Nephron progenitor cell (in vitro differentiated cells): ENCODE measurements around the gene MRPS7.
"Not testable (repeated sequence)": the region's sequence is repeated elsewhere in the genome, so short reads cannot be mapped to it uniquely, and the experiment has no call there.

Experiments
- DNase-seq: peaks from one replicate; pipeline ENCODE4 v3.0.0; 2021
- H3K27ac Mint-ChIP-seq: 2 replicates; pipeline ENCODE4 v1.8.0; 2021; ENCODE audit warnings: mild to moderate bottlenecking, moderate library complexity, mixed read lengths
- H3K27me3 Mint-ChIP-seq: 2 replicates; pipeline ENCODE4 v1.8.0; 2021; ENCODE audit warnings: mild to moderate bottlenecking, low read depth, mixed read lengths; ENCODE audit not compliant: poor library complexity
- H3K36me3 Mint-ChIP-seq: 2 replicates; pipeline ENCODE4 v1.8.0; 2021; ENCODE audit warnings: low read depth, mixed read lengths
- H3K4me1 Mint-ChIP-seq: 2 replicates; pipeline ENCODE4 v1.8.0; 2021; ENCODE audit warnings: mixed read lengths
- H3K4me3 Mint-ChIP-seq: 2 replicates; pipeline ENCODE4 v1.8.0; 2021; ENCODE audit warnings: mild to moderate bottlenecking, moderate library complexity, mixed read lengths
- H3K9me3 Mint-ChIP-seq: 2 replicates; pipeline ENCODE4 v1.8.0; 2021; ENCODE audit warnings: mild to moderate bottlenecking, moderate library complexity, mixed read lengths
- TF ChIP-seq, protein P1 (sequence below): fragments of 200-600 bp; sonication (generic); IDR thresholded peaks from 2 replicates; pipeline ENCODE4 v1.5.0; 2021; ENCODE audit warnings: antibody characterized with exemption

The MRPS7 gene

DNA sequence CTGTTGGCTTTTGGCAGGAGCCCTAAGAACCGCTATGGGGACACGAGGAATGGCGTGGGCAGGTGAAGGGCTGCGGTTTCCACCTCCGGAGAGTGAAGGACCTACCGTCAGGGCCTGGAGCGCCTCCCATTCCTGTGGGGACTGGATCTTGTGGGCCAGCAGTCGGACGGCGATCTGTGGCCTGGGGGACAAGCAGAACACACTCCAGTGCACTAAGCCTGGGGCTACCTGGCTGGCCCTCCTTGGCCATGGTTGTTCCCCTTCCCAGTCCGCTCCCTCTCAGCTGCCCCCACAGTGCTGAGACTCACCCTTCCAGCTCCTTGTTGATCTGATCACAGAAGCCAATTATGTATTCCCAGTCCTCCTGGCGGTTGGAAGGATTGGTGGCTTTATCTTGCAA, 15.3 kb upstream of the MRPS7 start:
- Mint-ChIP-seq H3K4me3 (no peak overlapping the region), H3K27me3 (peaks cover 7% of the 10 kb centered on the region), H3K9me3 (no peaks in the 10 kb centered on the region), H3K4me1 (peaks cover 10% of the 10 kb centered on the region), H3K27ac (no peak overlapping the region), H3K36me3 (peaks cover 29% of the 10 kb centered on the region)
- DNase-seq: no peak
- TF ChIP-seq, protein P1, sequence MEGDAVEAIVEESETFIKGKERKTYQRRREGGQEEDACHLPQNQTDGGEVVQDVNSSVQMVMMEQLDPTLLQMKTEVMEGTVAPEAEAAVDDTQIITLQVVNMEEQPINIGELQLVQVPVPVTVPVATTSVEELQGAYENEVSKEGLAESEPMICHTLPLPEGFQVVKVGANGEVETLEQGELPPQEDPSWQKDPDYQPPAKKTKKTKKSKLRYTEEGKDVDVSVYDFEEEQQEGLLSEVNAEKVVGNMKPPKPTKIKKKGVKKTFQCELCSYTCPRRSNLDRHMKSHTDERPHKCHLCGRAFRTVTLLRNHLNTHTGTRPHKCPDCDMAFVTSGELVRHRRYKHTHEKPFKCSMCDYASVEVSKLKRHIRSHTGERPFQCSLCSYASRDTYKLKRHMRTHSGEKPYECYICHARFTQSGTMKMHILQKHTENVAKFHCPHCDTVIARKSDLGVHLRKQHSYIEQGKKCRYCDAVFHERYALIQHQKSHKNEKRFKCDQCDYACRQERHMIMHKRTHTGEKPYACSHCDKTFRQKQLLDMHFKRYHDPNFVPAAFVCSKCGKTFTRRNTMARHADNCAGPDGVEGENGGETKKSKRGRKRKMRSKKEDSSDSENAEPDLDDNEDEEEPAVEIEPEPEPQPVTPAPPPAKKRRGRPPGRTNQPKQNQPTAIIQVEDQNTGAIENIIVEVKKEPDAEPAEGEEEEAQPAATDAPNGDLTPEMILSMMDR: no peak

DNA sequence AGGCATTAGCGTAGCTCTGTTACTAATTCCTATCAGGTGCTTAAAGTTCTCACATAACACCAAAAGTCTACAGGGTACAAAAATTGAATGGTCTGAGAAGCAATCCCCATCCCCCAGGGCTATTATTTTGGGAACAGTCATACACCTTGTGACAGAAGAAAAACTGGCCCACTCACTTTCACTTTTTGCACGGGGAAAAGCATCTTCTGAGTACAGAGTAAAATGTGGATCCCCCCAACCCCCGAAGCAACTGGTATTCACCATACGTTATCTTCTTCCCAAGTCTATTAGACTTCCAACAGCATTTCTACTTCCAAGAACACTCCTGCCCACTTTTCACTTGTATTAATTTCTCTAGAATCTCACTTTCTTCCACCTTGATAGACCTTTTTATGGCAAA, 12.1 kb upstream of the MRPS7 start:
- no peak overlapping the region for H3K4me3 Mint-ChIP-seq
- no peaks in the 10 kb centered on the region for H3K9me3 Mint-ChIP-seq
- H3K4me1 Mint-ChIP-seq: peaks cover 10% of the 10 kb centered on the region
- DNase-seq: no peak
- H3K27me3 Mint-ChIP-seq: peaks cover 9% of the 10 kb centered on the region
- peaks cover 17% of the 10 kb centered on the region for H3K36me3 Mint-ChIP-seq
- TF ChIP-seq, protein P1: no peak
- H3K27ac Mint-ChIP-seq: peak overlapping the region; percentile 5

DNA sequence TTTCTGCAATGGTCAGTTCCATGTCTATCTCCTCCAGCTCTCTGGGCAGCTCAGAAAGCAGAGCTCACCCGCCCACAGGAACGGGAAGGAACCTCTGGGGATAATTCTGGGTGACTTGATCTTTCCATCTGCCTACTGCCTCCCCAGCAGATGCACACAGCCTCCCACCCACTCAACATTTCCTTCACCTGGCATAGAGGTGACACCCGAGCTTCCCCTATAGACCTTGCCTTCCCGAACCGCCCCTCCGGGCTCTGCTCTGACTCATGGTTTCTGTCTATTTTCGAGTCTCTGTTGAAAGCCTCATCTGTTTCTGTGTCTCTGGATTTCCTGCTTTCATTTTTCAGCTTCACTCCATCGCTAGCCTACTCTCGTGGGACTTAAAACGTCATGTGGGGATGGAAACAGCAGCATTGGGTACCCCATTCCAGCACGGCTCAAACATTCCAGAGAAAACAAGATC, 11.6 kb upstream of the MRPS7 start:
- Mint-ChIP-seq H3K4me1 (peaks cover 10% of the 10 kb centered on the region), H3K27me3 (peaks cover 9% of the 10 kb centered on the region), H3K9me3 (no peaks in the 10 kb centered on the region), H3K4me3 (no peak overlapping the region), H3K36me3 (peaks cover 16% of the 10 kb centered on the region), H3K27ac (peak overlapping the region; percentile 5)
- TF ChIP-seq, protein P1: no peak
- DNase-seq: no peak

DNA sequence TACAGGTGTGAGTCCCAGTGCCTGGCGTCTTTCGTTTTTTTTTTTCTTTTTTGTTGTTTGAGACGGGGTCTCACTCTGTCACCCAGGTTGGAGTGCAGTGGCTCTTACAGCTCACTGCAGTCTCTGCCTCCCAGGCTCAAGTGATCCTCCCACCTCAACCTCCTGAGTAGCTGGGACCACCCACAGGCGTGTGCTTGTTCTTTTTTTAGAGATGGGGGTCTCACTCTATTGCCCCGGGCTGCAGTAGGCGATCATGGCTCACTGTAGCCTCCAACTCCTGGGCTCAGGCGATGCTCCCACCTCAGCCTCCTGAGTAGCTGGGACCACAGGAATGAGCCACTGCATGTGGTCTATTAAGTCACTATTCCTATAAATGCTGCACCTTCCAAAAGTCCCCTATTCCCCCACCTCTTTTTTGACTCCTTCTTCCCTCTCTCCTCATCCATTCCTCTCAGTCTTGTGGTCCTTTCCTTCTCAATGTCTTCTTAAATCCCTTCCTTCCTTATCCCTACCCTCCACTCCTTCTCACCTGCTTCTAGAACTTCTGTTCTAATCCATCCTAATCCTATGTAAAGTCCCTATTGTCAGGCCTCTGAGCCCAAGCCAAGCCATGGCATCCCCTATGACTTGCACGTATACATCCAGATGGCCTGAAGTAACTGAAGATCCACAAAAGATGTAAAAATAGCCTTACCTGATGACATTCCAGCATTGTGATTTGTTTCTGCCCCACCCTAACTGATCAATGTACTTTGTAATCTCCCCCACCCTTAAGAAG, 9.5 kb upstream of the MRPS7 start:
- no peaks in the 10 kb centered on the region for H3K9me3 Mint-ChIP-seq
- H3K36me3 Mint-ChIP-seq: no peaks in the 10 kb centered on the region
- H3K4me1 Mint-ChIP-seq: peaks cover 13% of the 10 kb centered on the region
- no peak overlapping the region for H3K27ac Mint-ChIP-seq
- peaks cover 9% of the 10 kb centered on the region for H3K27me3 Mint-ChIP-seq
- no peak for DNase-seq
- TF ChIP-seq, protein P1: no peak
- no peak overlapping the region for H3K4me3 Mint-ChIP-seq

DNA sequence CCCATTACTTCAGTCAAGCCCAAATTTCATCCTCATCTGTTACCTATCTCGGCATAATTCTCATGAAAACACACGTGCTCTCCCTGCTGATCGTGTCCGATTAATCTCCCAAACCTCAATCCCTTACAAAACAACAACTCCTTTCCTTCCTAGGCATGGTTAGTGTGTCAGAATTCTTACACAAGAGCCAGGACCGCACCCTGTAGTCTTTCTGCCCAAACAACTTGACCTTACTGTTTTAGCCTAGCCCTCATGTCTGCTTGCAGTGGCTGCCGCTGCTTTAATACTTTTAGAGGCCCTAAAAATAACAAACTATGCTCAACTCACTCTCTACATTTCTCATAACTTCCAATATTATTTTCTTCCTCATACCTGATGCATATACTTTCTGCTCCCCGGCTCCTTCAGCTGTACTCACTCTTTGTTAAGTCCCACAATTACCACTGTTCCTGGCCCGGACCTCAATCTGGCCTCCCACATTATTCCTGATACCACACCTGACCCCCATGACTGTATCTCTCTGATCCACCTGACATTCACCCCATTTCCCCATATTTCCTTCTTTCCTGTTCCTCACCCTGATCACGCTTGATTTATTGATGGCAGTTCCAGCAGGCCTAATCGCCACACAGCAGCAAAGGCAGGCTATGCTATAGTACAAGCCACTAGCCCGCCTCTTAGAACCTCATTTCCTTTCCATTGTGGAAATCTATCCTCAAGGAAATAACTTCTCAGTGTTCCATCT, 5.6 kb upstream of the MRPS7 start:
- DNase-seq, H3K36me3 Mint-ChIP-seq, H3K27me3 Mint-ChIP-seq, H3K4me3 Mint-ChIP-seq, H3K9me3 Mint-ChIP-seq, H3K27ac Mint-ChIP-seq: not testable (repeated sequence)
- peaks cover 32% of the 10 kb centered on the region for H3K4me1 Mint-ChIP-seq

DNA sequence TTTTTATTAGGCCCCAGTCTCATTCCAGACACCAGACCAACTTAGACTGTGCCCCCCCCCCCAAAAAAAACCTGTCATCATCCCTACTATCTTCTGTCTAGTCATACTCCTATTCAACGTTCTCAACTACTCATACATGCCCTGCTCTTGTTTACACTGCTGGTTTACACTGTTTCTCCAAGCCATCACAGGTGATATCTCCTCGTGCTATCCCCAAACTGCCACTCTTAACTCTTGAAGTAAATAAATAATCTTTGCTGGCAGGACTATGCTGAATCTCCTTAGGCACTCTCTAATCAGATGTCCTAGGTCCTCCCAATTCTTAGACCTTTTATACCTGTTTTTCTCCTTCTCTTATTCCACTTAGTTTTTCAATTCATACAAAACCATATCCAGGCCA, 4.5 kb upstream of the MRPS7 start:
- not testable (repeated sequence) for DNase-seq, H3K36me3 Mint-ChIP-seq, H3K27me3 Mint-ChIP-seq, H3K4me3 Mint-ChIP-seq, H3K9me3 Mint-ChIP-seq, H3K27ac Mint-ChIP-seq
- H3K4me1 Mint-ChIP-seq: peaks cover 34% of the 10 kb centered on the region
